Neural cell (in vitro differentiated cells): ENCODE measurements around the gene TOMM20. TPM values are rescaled to one million over a fixed set of nuclear protein-coding genes. Genes with fewer than 3 reads are reported as not detected.
"Not testable (repeated sequence)": the region's sequence is repeated elsewhere in the genome, so short reads cannot be mapped to it uniquely, and the experiment has no call there.

Source experiments
- H2AFZ ChIP-seq: fragments of 200-600, 300-800 bp; sonication (generic), shearing (Covaris generic); 2 replicates; pipeline ENCODE4 v1.6.0; 2014; ENCODE audit warnings: low read depth, mild to moderate bottlenecking, antibody characterized with exemption, low read length, moderate library complexity
- H3F3A ChIP-seq: fragments of 200-600 bp; shearing (Covaris generic); 2 replicates; pipeline ENCODE4 v1.6.1; 2016; ENCODE audit warnings: mild to moderate bottlenecking, moderate library complexity, mixed read lengths, antibody characterized with exemption, low read length; ENCODE audit not compliant: insufficient read depth, poor library complexity, severe bottlenecking
- H3K27ac ChIP-seq: fragments of 200-600, 300-800 bp; sonication (generic), shearing (Covaris generic); 2 replicates; pipeline ENCODE4 v1.5.1; 2014; ENCODE audit warnings: mild to moderate bottlenecking, low read length, moderate library complexity
- H3K27me3 ChIP-seq: fragments of 300-800, 200-600 bp; sonication (generic), shearing (Covaris generic); 2 replicates; pipeline ENCODE4 v1.6.0; 2014; ENCODE audit warnings: mild to moderate bottlenecking, low read depth, low read length, moderate library complexity; ENCODE audit not compliant: insufficient read depth
- H3K36me3 ChIP-seq: fragments of 300-800, 200-600 bp; sonication (generic), shearing (Covaris generic); 2 replicates; pipeline ENCODE4 v1.5.1; 2014; ENCODE audit warnings: mild to moderate bottlenecking, antibody characterized with exemption, low read length, moderate library complexity; ENCODE audit not compliant: insufficient read depth
- H3K4me2 ChIP-seq: fragments of 300-800, 200-600 bp; sonication (generic), shearing (Covaris generic); 2 replicates; pipeline ENCODE4 v1.6.0; 2014; ENCODE audit warnings: mild to moderate bottlenecking, low read length
- H3K4me3 ChIP-seq: fragments of 300-800, 200-600 bp; sonication (generic), shearing (Covaris generic); 2 replicates; pipeline ENCODE4 v1.5.1; 2014; ENCODE audit warnings: mild to moderate bottlenecking, low read length, moderate library complexity
- H3K79me2 ChIP-seq: fragments of 200-600 bp; shearing (Covaris generic); replicated peaks from 2 replicates; pipeline ENCODE4 v1.6.0; 2014; ENCODE audit warnings: mild to moderate bottlenecking, low read length, moderate library complexity; ENCODE audit not compliant: insufficient read depth
- H3K9ac ChIP-seq: fragments of 300-800, 200-600 bp; sonication (generic), shearing (Covaris generic); 2 replicates; pipeline ENCODE4 v1.6.1; 2016; ENCODE audit warnings: mild to moderate bottlenecking, low read length, mixed read lengths
- H3K9me2 ChIP-seq: fragments of 200-600 bp; shearing (Covaris generic); 2 replicates; pipeline ENCODE4 v1.6.1; 2016; ENCODE audit warnings: mild to moderate bottlenecking, low read length, mixed read lengths; ENCODE audit not compliant: insufficient read depth
- H3K9me3 ChIP-seq: fragments of 200-600, 300-800 bp; sonication (generic), shearing (Covaris generic); 2 replicates; pipeline ENCODE4 v1.6.1; 2016; ENCODE audit warnings: mild to moderate bottlenecking, mixed run types, low read length, moderate library complexity, mixed read lengths
- H4K20me1 ChIP-seq: fragments of 200-600 bp; shearing (Covaris generic); 2 replicates; pipeline ENCODE4 v1.6.1; 2016; ENCODE audit warnings: mild to moderate bottlenecking, mixed run types; ENCODE audit not compliant: insufficient read depth
- EP300 ChIP-seq: fragments of 450-650 bp; conservative IDR thresholded peaks from 2 replicates; pipeline ENCODE4 v1.6.1; 2014; ENCODE audit warnings: antibody characterized with exemption, mild to moderate bottlenecking, moderate library complexity; ENCODE audit not compliant: poor library complexity, severe bottlenecking
- EZH2 ChIP-seq: fragments of 200-600, 300-800 bp; shearing (Covaris generic), sonication (generic); IDR thresholded peaks from 2 replicates; pipeline ENCODE4 v1.6.1; 2014; ENCODE audit warnings: antibody characterized with exemption, low read length, borderline replicate concordance, mild to moderate bottlenecking; ENCODE audit not compliant: insufficient read depth, poor library complexity, severe bottlenecking
- MXI1 ChIP-seq: fragments of 450-650 bp; conservative IDR thresholded peaks from 2 replicates; pipeline ENCODE4 v1.6.1; 2014; ENCODE audit warnings: antibody characterized with exemption, mild to moderate bottlenecking; ENCODE audit not compliant: poor library complexity, severe bottlenecking
- POLR2AphosphoS5 ChIP-seq: IDR thresholded peaks from 2 replicates; pipeline ENCODE4 v1.6.1; 2012
- RAD21 ChIP-seq: fragments of 450-650 bp; conservative IDR thresholded peaks from 2 replicates; pipeline ENCODE4 v1.6.1; 2014; ENCODE audit warnings: antibody characterized with exemption, mild to moderate bottlenecking, moderate library complexity
- REST ChIP-seq: IDR thresholded peaks from 2 replicates; pipeline ENCODE4 v1.6.1; 2012; ENCODE audit warnings: borderline replicate concordance
- SMC3 ChIP-seq: fragments of 450-650 bp; conservative IDR thresholded peaks from 2 replicates; pipeline ENCODE4 v1.6.1; 2014; ENCODE audit warnings: antibody characterized with exemption, mild to moderate bottlenecking, moderate library complexity; ENCODE audit not compliant: poor library complexity
- polyA plus RNA-seq: library from polyadenylated mRNA; depleted of rRNA; stranded (reverse); fragments of >200 nt; gene quantifications from 2 replicates; pipeline ENCODE4 v1.2.3, GENCODE V29; 2014
- TF ChIP-seq, protein P1 (sequence below): fragments of 450-650 bp; IDR thresholded peaks from 2 replicates; pipeline ENCODE4 v1.5.1; 2014; ENCODE audit warnings: antibody characterized with exemption, mild to moderate bottlenecking, moderate library complexity; ENCODE audit not compliant: poor library complexity, severe bottlenecking

Gene TOMM20
- polyA plus RNA-seq, 1 donor from 2014 or later = 175 TPM

DNA sequence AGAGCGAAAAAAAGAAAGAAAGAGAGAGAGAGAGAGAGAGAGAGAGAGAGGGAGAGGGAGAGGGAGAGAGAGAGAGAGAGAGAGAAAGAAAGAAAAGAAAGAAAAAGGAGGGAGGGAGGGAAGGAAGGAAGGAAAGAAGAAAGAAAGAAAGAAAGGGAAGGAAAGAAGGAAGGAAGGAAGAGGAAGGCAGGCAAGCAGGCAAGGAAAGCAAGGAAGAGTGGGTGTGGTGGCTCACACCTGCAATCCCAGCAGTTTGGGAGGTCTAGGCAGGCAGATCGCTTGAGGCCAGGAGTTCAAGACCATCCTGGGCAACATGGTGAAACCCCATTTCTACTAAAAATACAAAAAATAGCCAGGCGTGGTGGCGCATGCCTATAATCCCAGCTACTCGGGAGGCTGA lies 47.8 kb downstream of the TOMM20 start:
- not testable (repeated sequence) for H3F3A ChIP-seq, H3K4me3 ChIP-seq, H3K4me2 ChIP-seq, H3K9me2 ChIP-seq, H3K27me3 ChIP-seq, H3K9me3 ChIP-seq, H2AFZ ChIP-seq, H4K20me1 ChIP-seq, H3K36me3 ChIP-seq, H3K9ac ChIP-seq, H3K79me2 ChIP-seq, H3K27ac ChIP-seq

DNA sequence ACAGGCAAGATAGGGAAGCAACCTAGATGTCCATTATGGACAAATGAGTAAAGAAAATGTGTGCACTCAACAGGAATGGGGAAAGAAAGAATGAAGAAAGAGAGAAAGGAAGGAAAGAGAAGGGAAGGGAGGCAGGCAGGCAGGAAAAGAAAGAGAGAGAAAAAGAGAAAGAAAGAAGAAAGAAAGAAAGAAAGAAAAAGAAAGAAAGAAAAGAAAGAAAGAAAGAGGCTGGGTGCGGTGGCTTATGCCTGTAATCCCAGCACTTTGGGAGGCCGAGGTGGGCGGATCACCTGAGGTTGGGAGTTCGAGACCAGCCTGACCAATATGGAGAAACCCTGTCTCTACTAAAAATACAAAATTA lies 48.4 kb downstream of the TOMM20 start:
- not testable (repeated sequence) for H3F3A ChIP-seq, H3K79me2 ChIP-seq, H3K27me3 ChIP-seq, H3K9me2 ChIP-seq, H3K9me3 ChIP-seq, H3K27ac ChIP-seq, H3K9ac ChIP-seq, H2AFZ ChIP-seq, H3K36me3 ChIP-seq, H4K20me1 ChIP-seq, H3K4me3 ChIP-seq, H3K4me2 ChIP-seq

DNA sequence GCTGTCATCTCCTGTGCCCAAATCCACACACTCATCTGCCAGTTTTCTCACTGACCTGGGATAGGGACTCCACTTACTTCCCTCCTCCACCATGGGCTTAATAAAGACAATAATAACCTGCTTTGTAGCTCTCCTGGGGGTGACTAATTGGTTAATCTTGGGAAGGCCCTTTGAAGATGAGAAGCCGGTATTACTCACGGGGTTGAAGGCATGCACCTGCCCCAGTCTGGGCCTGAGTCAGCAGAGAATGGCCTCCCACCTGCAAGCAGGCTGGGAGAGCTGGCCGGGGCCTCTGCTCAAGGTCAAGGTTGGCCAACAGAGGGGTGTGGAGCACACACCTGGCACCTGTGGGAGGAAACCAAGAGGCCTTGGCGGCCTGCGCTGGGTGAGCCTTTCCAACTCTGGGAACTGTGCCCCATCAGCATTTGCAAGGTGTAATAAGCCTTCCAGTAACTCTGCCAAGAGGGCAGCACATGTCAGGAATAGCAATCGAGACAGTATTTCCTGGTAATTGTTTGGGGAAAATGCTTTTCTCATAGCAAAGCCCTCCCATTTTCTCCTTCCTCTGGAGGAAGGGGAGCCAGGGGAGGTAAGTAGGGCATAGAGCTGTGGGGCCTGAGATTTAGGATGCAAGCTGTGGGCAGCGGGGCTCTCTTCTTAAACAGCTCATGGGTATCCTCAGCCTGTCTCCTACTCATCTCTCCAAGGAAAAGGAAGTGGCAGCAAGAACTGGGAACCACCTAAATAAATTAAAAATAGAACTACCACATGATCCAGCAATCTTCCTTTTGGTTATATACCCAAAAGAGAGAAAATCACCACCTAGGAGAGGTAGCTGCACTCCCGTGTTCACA lies 49.0 kb downstream of the TOMM20 start:
- no peak overlapping the region for H2AFZ ChIP-seq
- H3K4me2 ChIP-seq = no peak overlapping the region
- no peaks in the 10 kb centered on the region for H3K9me2 ChIP-seq
- H3K9ac ChIP-seq = no peak overlapping the region
- no peak overlapping the region for H3K4me3 ChIP-seq
- H3K36me3 ChIP-seq = no peaks in the 10 kb centered on the region
- no peaks in the 10 kb centered on the region for H4K20me1 ChIP-seq
- H3K9me3 ChIP-seq = no peaks in the 10 kb centered on the region
- H3K27me3 ChIP-seq = no peaks in the 10 kb centered on the region
- no peak overlapping the region for H3K27ac ChIP-seq
- TF ChIP-seq RAD21 (no peak), EZH2 (no peak)
- TF ChIP-seq, protein P1, sequence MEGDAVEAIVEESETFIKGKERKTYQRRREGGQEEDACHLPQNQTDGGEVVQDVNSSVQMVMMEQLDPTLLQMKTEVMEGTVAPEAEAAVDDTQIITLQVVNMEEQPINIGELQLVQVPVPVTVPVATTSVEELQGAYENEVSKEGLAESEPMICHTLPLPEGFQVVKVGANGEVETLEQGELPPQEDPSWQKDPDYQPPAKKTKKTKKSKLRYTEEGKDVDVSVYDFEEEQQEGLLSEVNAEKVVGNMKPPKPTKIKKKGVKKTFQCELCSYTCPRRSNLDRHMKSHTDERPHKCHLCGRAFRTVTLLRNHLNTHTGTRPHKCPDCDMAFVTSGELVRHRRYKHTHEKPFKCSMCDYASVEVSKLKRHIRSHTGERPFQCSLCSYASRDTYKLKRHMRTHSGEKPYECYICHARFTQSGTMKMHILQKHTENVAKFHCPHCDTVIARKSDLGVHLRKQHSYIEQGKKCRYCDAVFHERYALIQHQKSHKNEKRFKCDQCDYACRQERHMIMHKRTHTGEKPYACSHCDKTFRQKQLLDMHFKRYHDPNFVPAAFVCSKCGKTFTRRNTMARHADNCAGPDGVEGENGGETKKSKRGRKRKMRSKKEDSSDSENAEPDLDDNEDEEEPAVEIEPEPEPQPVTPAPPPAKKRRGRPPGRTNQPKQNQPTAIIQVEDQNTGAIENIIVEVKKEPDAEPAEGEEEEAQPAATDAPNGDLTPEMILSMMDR = no peak
- no peaks in the 10 kb centered on the region for H3F3A ChIP-seq
- no peaks in the 10 kb centered on the region for H3K79me2 ChIP-seq

DNA sequence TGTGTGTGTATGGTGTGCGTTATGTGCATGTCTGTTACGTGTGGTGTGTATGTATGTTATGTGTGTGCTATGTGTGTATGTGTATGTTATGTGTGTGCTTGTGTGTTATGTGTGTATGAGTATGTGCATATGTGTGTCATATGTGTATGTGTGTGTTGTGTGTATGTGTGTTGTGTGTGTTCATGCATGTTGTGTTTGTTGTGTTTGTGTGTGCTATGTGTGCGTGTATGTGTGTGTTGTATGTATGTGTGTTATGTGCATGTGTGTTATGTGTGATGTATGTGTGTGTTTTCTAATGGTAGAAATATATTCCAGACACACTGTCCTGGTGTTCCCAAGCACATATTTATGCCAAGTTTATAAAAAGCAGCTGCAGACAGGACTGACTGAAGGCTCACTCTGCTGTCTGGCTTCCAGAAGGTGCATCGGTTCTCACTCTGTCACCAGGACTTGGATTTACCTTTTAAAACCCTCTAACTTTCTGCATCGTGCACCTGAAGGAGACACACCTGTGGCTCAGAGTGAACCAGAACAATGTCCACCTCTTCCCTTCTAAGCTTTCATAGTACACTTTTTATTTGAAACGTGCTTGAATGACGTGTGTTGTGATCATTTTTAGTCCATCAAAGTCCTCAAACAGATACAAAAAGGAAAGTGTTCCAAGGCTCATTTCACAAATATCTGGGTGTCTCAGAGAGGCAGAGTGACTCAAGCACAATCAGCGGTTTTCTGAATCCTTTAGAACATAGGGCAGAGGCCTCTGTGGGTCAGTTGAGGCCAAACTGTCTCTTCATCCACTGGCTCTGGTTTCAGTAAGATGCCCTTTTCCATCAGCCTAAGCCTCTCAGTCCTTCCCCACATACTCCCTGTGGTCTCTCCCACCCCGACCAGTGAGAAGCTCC lies 49.9 kb downstream of the TOMM20 start:
- Histone ChIP-seq H3K9ac (no peak overlapping the region), H3K79me2 (no peaks in the 10 kb centered on the region), H3K27me3 (no peaks in the 10 kb centered on the region), H3K36me3 (no peaks in the 10 kb centered on the region), H3K9me2 (no peaks in the 10 kb centered on the region), H2AFZ (no peak overlapping the region), H3K9me3 (no peaks in the 10 kb centered on the region), H3K4me2 (no peak overlapping the region), H3F3A (no peaks in the 10 kb centered on the region), H3K27ac (no peak overlapping the region), H4K20me1 (no peaks in the 10 kb centered on the region), H3K4me3 (no peak overlapping the region)
- TF ChIP-seq, protein P1 = peak; percentile 13
- TF ChIP-seq POLR2AphosphoS5 = no peak
- TF ChIP-seq MXI1 = no peak
- peak; percentile 31 for TF ChIP-seq SMC3
- TF ChIP-seq REST = no peak
- TF ChIP-seq EZH2 = no peak
- no peak for TF ChIP-seq EP300
